Measurements from ENCODE around the gene VPS37B.

- TF ChIP-seq CTCF (IDR thresholded peaks at IDR 0.05) (no peak), POLR2AphosphoS5 (IDR thresholded peaks at IDR 0.05) (no peak), POLR2A (IDR thresholded peaks at IDR 0.05; ENCODE audit: low read depth) (no peak)
These were observed 37.2 kb downstream of the VPS37B start for GRCh38 chr12:122858591-122859302.

Measured in esophagus muscularis mucosa (tissue), 3 donors.